Neural progenitor cell (in vitro differentiated cells): ENCODE results near the gene SPTB. TPM values are rescaled to one million over a fixed set of nuclear protein-coding genes. Genes with fewer than 3 reads are reported as not detected.
A peak's percentile ranks its signal among the peaks of the same experiment; 100 is the strongest.

Experiments used
- DNase-seq: peaks from one replicate; pipeline ENCODE4 v3.0.0-alpha.2; 2016; ENCODE audit warnings: low spot score
- H2AFZ ChIP-seq: fragments of 200-600 bp; sonication (generic); replicated peaks from 2 replicates; pipeline ENCODE4 v1.6.1; 2016; ENCODE audit warnings: antibody characterized with exemption
- H3F3A ChIP-seq: fragments of 200-600 bp; sonication (generic); 2 replicates; pipeline ENCODE4 v1.6.1; 2016; ENCODE audit warnings: antibody characterized with exemption, low read depth
- H3K27ac ChIP-seq: fragments of 200-600 bp; sonication (generic); 2 replicates; pipeline ENCODE4 v1.5.1; 2016; ENCODE audit warnings: mild to moderate bottlenecking
- H3K27me3 ChIP-seq: fragments of 200-600 bp; sonication (generic); 2 replicates; pipeline ENCODE4 v1.6.1; 2016; ENCODE audit warnings: mild to moderate bottlenecking, moderate library complexity
- H3K36me3 ChIP-seq: fragments of 200-600 bp; sonication (generic); 2 replicates; pipeline ENCODE4 v1.5.1; 2016
- H3K4me1 ChIP-seq: fragments of 200-600 bp; sonication (generic); 2 replicates; pipeline ENCODE4 v1.6.1; 2016; ENCODE audit warnings: mixed run types
- H3K4me2 ChIP-seq: fragments of 200-600 bp; sonication (generic); 2 replicates; pipeline ENCODE4 v1.6.1; 2016
- H3K4me3 ChIP-seq: fragments of 200-600 bp; sonication (generic); 2 replicates; pipeline ENCODE4 v1.5.1; 2016
- H3K79me2 ChIP-seq: fragments of 200-600 bp; sonication (generic); 2 replicates; pipeline ENCODE4 v1.6.1; 2016; ENCODE audit warnings: low read depth
- H3K9ac ChIP-seq: fragments of 200-600 bp; sonication (generic); 2 replicates; pipeline ENCODE4 v1.6.1; 2016
- H3K9me3 ChIP-seq: fragments of 200-600 bp; sonication (generic); 2 replicates; pipeline ENCODE4 v1.5.1; 2016; ENCODE audit warnings: low read depth
- H4K20me1 ChIP-seq: fragments of 200-600 bp; sonication (generic); 2 replicates; pipeline ENCODE4 v1.6.1; 2016; ENCODE audit warnings: low read depth
- H3K27ac Mint-ChIP-seq: 3 replicates; pipeline ENCODE4 v1.8.0; 2021; ENCODE audit warnings: mixed read lengths
- H3K27me3 Mint-ChIP-seq: 2 replicates; pipeline ENCODE4 v1.8.0; 2022; ENCODE audit warnings: low read depth, mild to moderate bottlenecking, inconsistent platforms, moderate library complexity, mixed read lengths; ENCODE audit not compliant: insufficient read depth
- H3K36me3 Mint-ChIP-seq: 3 replicates; pipeline ENCODE4 v1.8.0; 2021; ENCODE audit warnings: mixed read lengths
- H3K4me1 Mint-ChIP-seq: 3 replicates; pipeline ENCODE4 v1.8.0; 2021; ENCODE audit warnings: mixed read lengths
- H3K4me3 Mint-ChIP-seq: 3 replicates; pipeline ENCODE4 v1.8.0; 2021; ENCODE audit warnings: mild to moderate bottlenecking, moderate library complexity, mixed read lengths
- H3K9me3 Mint-ChIP-seq: 3 replicates; pipeline ENCODE4 v1.8.0; 2020; ENCODE audit warnings: mixed read lengths
- EZH2 ChIP-seq: fragments of 200-600 bp; sonication (generic); IDR thresholded peaks from 2 replicates; pipeline ENCODE4 v1.6.1; 2017; ENCODE audit warnings: antibody characterized with exemption, mild to moderate bottlenecking, moderate library complexity
- EZH2phosphoT487 ChIP-seq: fragments of 200-600 bp; sonication (generic); IDR thresholded peaks from 2 replicates; pipeline ENCODE4 v1.6.1; 2017; ENCODE audit warnings: antibody characterized with exemption
- total RNA-seq: library from RNA; depleted of rRNA; stranded (reverse); fragments of >200 nt; gene quantifications from 2 replicates; pipeline ENCODE4 v1.2.3, GENCODE V29; 2015; ENCODE audit warnings: low replicate concordance
- TF ChIP-seq, protein P1 (sequence below): fragments of 200-600 bp; sonication (generic); IDR thresholded peaks from 2 replicates; pipeline ENCODE4 v1.5.1; 2017; ENCODE audit warnings: antibody characterized with exemption, mild to moderate bottlenecking

Gene SPTB
- total RNA-seq, 1 donor from 2014 or later, result 0.09 TPM

DNA sequence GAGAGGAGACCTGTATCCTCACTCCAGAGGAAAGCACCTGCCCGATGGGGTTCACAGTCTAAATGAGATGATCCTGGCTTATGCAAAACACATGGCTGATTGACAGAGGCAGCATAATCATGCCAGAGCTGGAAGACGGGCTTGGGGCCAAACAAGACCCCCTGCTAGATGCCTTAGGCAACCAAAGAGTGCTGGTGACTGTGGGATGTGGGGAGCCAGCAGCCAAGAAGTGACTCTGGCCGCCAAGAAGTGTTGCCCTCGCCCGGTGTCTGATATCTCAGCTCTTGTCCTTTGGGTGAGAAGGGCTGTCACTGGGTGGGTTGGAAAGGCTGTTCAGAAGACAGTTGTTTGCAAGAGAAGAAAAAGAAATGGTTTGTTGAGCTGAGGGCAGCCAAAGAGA lies 118.8 kb downstream of the SPTB start:
- Mint-ChIP-seq H3K9me3 (no peaks in the 10 kb centered on the region), H3K27ac (no peak overlapping the region), H3K4me1 (peaks cover 51% of the 10 kb centered on the region), H3K4me3 (peak overlapping the region; percentile 11), H3K36me3 (no peaks in the 10 kb centered on the region), H3K27me3 (peaks cover 15% of the 10 kb centered on the region)
- no peak for DNase-seq
- no peak overlapping the region for H3K9ac ChIP-seq
- no peaks in the 10 kb centered on the region for H4K20me1 ChIP-seq
- H2AFZ ChIP-seq, result no peak overlapping the region
- H3K9me3 ChIP-seq, result no peaks in the 10 kb centered on the region
- no peak overlapping the region for H3K4me2 ChIP-seq
- peaks cover 42% of the 10 kb centered on the region for H3K4me1 ChIP-seq
- TF ChIP-seq EZH2, result no peak
- TF ChIP-seq, protein P1, sequence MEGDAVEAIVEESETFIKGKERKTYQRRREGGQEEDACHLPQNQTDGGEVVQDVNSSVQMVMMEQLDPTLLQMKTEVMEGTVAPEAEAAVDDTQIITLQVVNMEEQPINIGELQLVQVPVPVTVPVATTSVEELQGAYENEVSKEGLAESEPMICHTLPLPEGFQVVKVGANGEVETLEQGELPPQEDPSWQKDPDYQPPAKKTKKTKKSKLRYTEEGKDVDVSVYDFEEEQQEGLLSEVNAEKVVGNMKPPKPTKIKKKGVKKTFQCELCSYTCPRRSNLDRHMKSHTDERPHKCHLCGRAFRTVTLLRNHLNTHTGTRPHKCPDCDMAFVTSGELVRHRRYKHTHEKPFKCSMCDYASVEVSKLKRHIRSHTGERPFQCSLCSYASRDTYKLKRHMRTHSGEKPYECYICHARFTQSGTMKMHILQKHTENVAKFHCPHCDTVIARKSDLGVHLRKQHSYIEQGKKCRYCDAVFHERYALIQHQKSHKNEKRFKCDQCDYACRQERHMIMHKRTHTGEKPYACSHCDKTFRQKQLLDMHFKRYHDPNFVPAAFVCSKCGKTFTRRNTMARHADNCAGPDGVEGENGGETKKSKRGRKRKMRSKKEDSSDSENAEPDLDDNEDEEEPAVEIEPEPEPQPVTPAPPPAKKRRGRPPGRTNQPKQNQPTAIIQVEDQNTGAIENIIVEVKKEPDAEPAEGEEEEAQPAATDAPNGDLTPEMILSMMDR, result no peak
- TF ChIP-seq EZH2phosphoT487, result no peak
- H3K4me3 ChIP-seq, result no peak overlapping the region
- H3K27ac ChIP-seq, result no peak overlapping the region
- H3K79me2 ChIP-seq, result no peaks in the 10 kb centered on the region
- peaks cover 12% of the 10 kb centered on the region for H3F3A ChIP-seq
- H3K27me3 ChIP-seq, result peaks cover 8% of the 10 kb centered on the region
- no peaks in the 10 kb centered on the region for H3K36me3 ChIP-seq

DNA sequence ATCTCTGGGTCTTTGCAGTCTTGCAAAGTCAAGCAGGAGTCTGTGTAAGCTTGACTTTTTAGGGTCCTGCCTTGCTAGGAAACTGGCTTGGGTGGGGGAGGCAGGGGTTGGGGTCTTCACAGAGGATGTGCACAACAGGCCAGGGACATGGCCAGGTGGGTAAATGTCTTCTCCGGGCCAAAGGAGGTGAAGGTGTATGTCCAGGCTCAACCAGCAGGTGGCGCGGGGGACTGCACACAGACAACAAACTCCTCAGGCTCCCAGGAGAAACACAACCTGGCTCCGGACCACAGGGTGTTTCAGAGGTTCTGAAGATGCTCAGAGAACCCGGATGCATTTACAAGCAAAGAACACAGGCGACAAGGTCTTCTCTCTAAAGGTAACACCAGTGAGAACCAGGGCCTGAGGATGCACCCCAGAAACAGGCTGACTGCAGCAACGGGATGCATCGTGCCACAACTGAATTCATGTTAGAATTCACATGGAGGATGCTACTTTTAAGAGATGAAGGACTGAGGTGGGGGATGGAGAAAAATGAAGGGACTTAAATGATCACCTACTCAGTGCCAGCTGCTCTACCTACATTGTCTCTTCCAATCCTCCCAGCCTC lies 119.5 kb downstream of the SPTB start:
- no peak overlapping the region for H3K27ac ChIP-seq
- H3F3A ChIP-seq, result peaks cover 12% of the 10 kb centered on the region
- peaks cover 51% of the 10 kb centered on the region for H3K4me1 Mint-ChIP-seq
- H4K20me1 ChIP-seq, result no peaks in the 10 kb centered on the region
- TF ChIP-seq, protein P1, result peak; percentile 78
- TF ChIP-seq EZH2, result no peak
- H3K4me3 Mint-ChIP-seq, result no peak overlapping the region
- H3K4me2 ChIP-seq, result no peak overlapping the region
- peaks cover 2% of the 10 kb centered on the region for H3K9me3 Mint-ChIP-seq
- H3K27me3 ChIP-seq, result peaks cover 8% of the 10 kb centered on the region
- H3K36me3 Mint-ChIP-seq, result no peaks in the 10 kb centered on the region
- no peak overlapping the region for H3K4me3 ChIP-seq
- no peak overlapping the region for H2AFZ ChIP-seq
- no peak overlapping the region for H3K9ac ChIP-seq
- no peaks in the 10 kb centered on the region for H3K79me2 ChIP-seq
- H3K27me3 Mint-ChIP-seq, result peaks cover 15% of the 10 kb centered on the region
- peak; percentile 70 for DNase-seq
- H3K4me1 ChIP-seq, result peaks cover 42% of the 10 kb centered on the region
- H3K36me3 ChIP-seq, result no peaks in the 10 kb centered on the region
- no peaks in the 10 kb centered on the region for H3K9me3 ChIP-seq
- peak overlapping the region; percentile 21 for H3K27ac Mint-ChIP-seq

DNA sequence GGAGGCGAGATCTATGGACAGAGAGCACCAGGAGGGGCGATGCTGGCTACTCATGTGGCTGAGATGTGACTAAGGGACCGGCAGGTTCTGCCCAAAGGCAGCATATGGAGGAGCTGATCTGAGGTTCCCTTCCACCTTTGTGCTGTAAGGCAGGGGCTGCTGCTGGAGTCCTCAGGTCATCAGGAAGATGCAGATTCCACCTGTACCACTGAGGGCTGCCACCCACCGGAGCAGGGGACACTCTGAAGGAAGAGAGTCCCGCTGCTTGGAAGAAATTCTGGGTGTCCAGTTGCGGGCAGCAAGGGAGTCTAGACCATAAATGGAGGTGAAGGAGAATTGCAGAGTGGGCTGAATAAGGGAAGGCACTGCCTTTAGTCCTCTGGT lies 120.2 kb downstream of the SPTB start:
- H3K4me2 ChIP-seq, result no peak overlapping the region
- no peak overlapping the region for H3K4me3 Mint-ChIP-seq
- H3K79me2 ChIP-seq, result no peaks in the 10 kb centered on the region
- no peaks in the 10 kb centered on the region for H3K36me3 ChIP-seq
- no peak overlapping the region for H3K27ac ChIP-seq
- H3K27me3 Mint-ChIP-seq, result peaks cover 15% of the 10 kb centered on the region
- peaks cover 11% of the 10 kb centered on the region for H3F3A ChIP-seq
- H3K27me3 ChIP-seq, result peaks cover 6% of the 10 kb centered on the region
- H3K4me1 Mint-ChIP-seq, result peaks cover 48% of the 10 kb centered on the region
- H3K9me3 ChIP-seq, result no peaks in the 10 kb centered on the region
- H2AFZ ChIP-seq, result no peak overlapping the region
- no peak overlapping the region for H3K4me3 ChIP-seq
- no peaks in the 10 kb centered on the region for H4K20me1 ChIP-seq
- H3K9ac ChIP-seq, result no peak overlapping the region
- H3K27ac Mint-ChIP-seq, result peak overlapping the region; percentile 42
- no peaks in the 10 kb centered on the region for H3K36me3 Mint-ChIP-seq
- H3K9me3 Mint-ChIP-seq, result peaks cover 2% of the 10 kb centered on the region
- TF ChIP-seq, protein P1, result no peak
- TF ChIP-seq EZH2phosphoT487, result no peak
- no peak for TF ChIP-seq EZH2
- DNase-seq, result no peak
- H3K4me1 ChIP-seq, result peaks cover 41% of the 10 kb centered on the region
